Vagina (tissue), 2 donors: ENCODE data around the gene CHPF. TPM values are rescaled to one million over a fixed set of nuclear protein-coding genes. Genes with fewer than 3 reads are reported as not detected.

Experiments used
- DNase-seq, 2 donors: peaks; one replicate each; pipeline ENCODE4 v3.0.0-alpha.2; 2017; ENCODE audit errors: extremely low spot score in 2 of 2
- H3K27ac ChIP-seq: fragments of 200-600 bp; sonication (generic); one replicate; pipeline ENCODE4 v1.5.1; 2019
- H3K27me3 ChIP-seq: fragments of 200-600 bp; sonication (generic); one replicate; pipeline ENCODE4 v1.5.1; 2019
- H3K36me3 ChIP-seq, 2 donors: fragments of 200-600 bp; sonication (generic); one replicate each; pipeline ENCODE4 v1.5.1; 2017 to 2019
- H3K4me1 ChIP-seq: fragments of 200-600 bp; sonication (generic); one replicate; pipeline ENCODE4 v1.5.1; 2019
- H3K4me3 ChIP-seq, 2 donors: fragments of 200-600 bp; sonication (generic); 1 replicate in 1 of 2; 2 replicates in 1 of 2; pipeline ENCODE4 v1.5.1; 2016 to 2019
- H3K9me3 ChIP-seq: fragments of 200-600 bp; sonication (generic); one replicate; pipeline ENCODE4 v1.5.1; 2019
- POLR2A ChIP-seq, 2 donors: fragments of 450-650 bp; IDR thresholded peaks; one replicate each; pipeline ENCODE4 v1.6.1; 2017; ENCODE audit warnings: antibody characterized with exemption in 2 of 2, mild to moderate bottlenecking in 2 of 2, moderate library complexity in 2 of 2
- POLR2AphosphoS5 ChIP-seq, 2 donors: sonication (generic); formaldehyde crosslinking; IDR thresholded peaks; one replicate each; pipeline ENCODE4 v1.9.0; 2017; ENCODE audit warnings: antibody characterized with exemption in 2 of 2, mild to moderate bottlenecking in 2 of 2, low read depth in 1 of 2; ENCODE audit not compliant: insufficient read depth in 1 of 2
- intact Hi-C: fragments of 100-400 bp; cut with DNase I; formaldehyde crosslinking; loops from one replicate; pipeline ENCODE4 v1.15.1; 2023
- total RNA-seq: library from RNA; depleted of rRNA; stranded (reverse); fragments of >200 nt; gene quantifications from one replicate; pipeline ENCODE4 v1.2.3, GENCODE V29; 2016
- TF ChIP-seq, protein P1 (sequence below), 3 experiments: fragments of 450-650 bp in 2 of 3; fragments of 200-600 bp in 1 of 3; sonication (generic) in 1 of 3; IDR thresholded peaks; one replicate each; pipeline ENCODE4 v1.5.1; 2017 to 2019; ENCODE audit warnings: antibody characterized with exemption in 3 of 3, mild to moderate bottlenecking in 2 of 3, moderate library complexity in 2 of 3

CHPF gene
- total RNA-seq, 1 donor from 2014 or later: 41.5 TPM

DNA sequence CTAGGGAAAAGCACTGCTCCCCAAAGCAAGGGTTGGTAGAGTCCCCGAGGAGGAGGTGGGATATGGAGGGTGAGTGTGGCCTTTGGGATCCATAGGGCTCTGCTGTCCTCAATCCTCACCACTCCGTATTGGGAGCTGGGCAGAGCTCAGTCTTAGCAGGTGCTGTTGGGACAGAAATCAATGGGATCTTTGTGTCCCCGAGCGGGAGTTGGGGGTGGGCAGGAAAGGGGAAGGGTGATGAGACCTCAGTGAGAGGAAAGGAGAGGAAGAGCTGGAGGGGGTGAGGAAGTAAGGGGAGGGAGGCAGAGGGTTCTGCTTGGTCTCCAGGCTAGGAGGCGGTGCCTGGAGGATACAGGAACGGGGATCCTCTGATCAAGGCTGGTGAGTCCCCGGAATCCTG lies 26.7 kb downstream of the CHPF start:
- no peak overlapping the region for H3K27ac ChIP-seq
- no peaks in the 10 kb centered on the region for H3K9me3 ChIP-seq
- intact Hi-C loops: no loop called here
- TF ChIP-seq, protein P1, sequence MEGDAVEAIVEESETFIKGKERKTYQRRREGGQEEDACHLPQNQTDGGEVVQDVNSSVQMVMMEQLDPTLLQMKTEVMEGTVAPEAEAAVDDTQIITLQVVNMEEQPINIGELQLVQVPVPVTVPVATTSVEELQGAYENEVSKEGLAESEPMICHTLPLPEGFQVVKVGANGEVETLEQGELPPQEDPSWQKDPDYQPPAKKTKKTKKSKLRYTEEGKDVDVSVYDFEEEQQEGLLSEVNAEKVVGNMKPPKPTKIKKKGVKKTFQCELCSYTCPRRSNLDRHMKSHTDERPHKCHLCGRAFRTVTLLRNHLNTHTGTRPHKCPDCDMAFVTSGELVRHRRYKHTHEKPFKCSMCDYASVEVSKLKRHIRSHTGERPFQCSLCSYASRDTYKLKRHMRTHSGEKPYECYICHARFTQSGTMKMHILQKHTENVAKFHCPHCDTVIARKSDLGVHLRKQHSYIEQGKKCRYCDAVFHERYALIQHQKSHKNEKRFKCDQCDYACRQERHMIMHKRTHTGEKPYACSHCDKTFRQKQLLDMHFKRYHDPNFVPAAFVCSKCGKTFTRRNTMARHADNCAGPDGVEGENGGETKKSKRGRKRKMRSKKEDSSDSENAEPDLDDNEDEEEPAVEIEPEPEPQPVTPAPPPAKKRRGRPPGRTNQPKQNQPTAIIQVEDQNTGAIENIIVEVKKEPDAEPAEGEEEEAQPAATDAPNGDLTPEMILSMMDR (IDR thresholded peaks at IDR 0.05): no peak
- H3K36me3 ChIP-seq: no peaks in the 10 kb centered on the region
- H3K4me1 ChIP-seq: peaks cover 28% of the 10 kb centered on the region
- H3K27me3 ChIP-seq: no peaks in the 10 kb centered on the region
- DNase-seq: no peak
- no peak overlapping the region for H3K4me3 ChIP-seq

- no peak overlapping the region for H3K4me3 ChIP-seq
- H3K36me3 ChIP-seq: no peaks in the 10 kb centered on the region
- H3K9me3 ChIP-seq: no peaks in the 10 kb centered on the region
- H3K4me1 ChIP-seq: peaks cover 19% of the 10 kb centered on the region
- intact Hi-C loops: no loop called here
- H3K27me3 ChIP-seq: no peaks in the 10 kb centered on the region
- H3K27ac ChIP-seq: no peak overlapping the region
- DNase-seq: no peak
- TF ChIP-seq, protein P1 (IDR thresholded peaks at IDR 0.05): no peak
- TF ChIP-seq POLR2A (IDR thresholded peaks at IDR 0.05): no peak
- TF ChIP-seq POLR2AphosphoS5 (IDR thresholded peaks at IDR 0.05; ENCODE audit: insufficient read depth in 1 of 2, low read depth in 1 of 2): no peak
Measured at GRCh38 chr2:219515874-219516629, 27.6 kb downstream of the CHPF start.

- DNase-seq: no peak
- Histone ChIP-seq H3K4me3 (no peak overlapping the region), H3K27ac (no peak overlapping the region), H3K36me3 (no peaks in the 10 kb centered on the region), H3K9me3 (no peaks in the 10 kb centered on the region), H3K27me3 (no peaks in the 10 kb centered on the region), H3K4me1 (peaks cover 20% of the 10 kb centered on the region)
- intact Hi-C loops: no loop called here
- TF ChIP-seq, protein P1 (IDR thresholded peaks at IDR 0.05): no peak
- TF ChIP-seq POLR2A (IDR thresholded peaks at IDR 0.05): no peak
- TF ChIP-seq POLR2AphosphoS5 (IDR thresholded peaks at IDR 0.05; ENCODE audit: insufficient read depth in 1 of 2, low read depth in 1 of 2): no peak
Measured at GRCh38 chr2:219514836-219515235, 28.8 kb downstream of the CHPF start.

- no peaks in the 10 kb centered on the region for H3K27me3 ChIP-seq
- TF ChIP-seq, protein P1 (IDR thresholded peaks at IDR 0.05): no peak
- TF ChIP-seq POLR2AphosphoS5 (IDR thresholded peaks at IDR 0.05; ENCODE audit: insufficient read depth in 1 of 2, low read depth in 1 of 2): no peak
- no peak for TF ChIP-seq POLR2A (IDR thresholded peaks at IDR 0.05)
- H3K36me3 ChIP-seq: no peaks in the 10 kb centered on the region
- DNase-seq: no peak
- peaks cover 25% of the 10 kb centered on the region for H3K4me1 ChIP-seq
- no peaks in the 10 kb centered on the region for H3K9me3 ChIP-seq
- no peak within 1 kb of the TSS for H3K4me3 ChIP-seq
- H3K27ac ChIP-seq: no peak within 1 kb of the TSS
- intact Hi-C loops: no loop called here
Measured at GRCh38 chr2:219514196-219514761, 29.3 kb downstream of the CHPF start, which contains the start of gene ASIC4. ASIC4 (plus strand) TSS chr2:219514482; CDS start chr2:219514725, 243 bp downstream.

GRCh38 chr2:219513787-219514186 lies 29.8 kb downstream of the CHPF start:
- Histone ChIP-seq H3K4me3 (no peak overlapping the region), H3K27ac (no peak overlapping the region), H3K4me1 (peaks cover 30% of the 10 kb centered on the region), H3K36me3 (no peaks in the 10 kb centered on the region), H3K27me3 (no peaks in the 10 kb centered on the region), H3K9me3 (no peaks in the 10 kb centered on the region)
- TF ChIP-seq POLR2AphosphoS5 (IDR thresholded peaks at IDR 0.05; ENCODE audit: insufficient read depth in 1 of 2, low read depth in 1 of 2) (no peak), POLR2A (IDR thresholded peaks at IDR 0.05) (no peak)
- TF ChIP-seq, protein P1 (IDR thresholded peaks at IDR 0.05): no peak
- DNase-seq: no peak
- intact Hi-C loops: no loop called here
